PC-9 (cell line): ENCODE results near the gene EDC3. TPM values are rescaled to one million over a fixed set of nuclear protein-coding genes. Genes with fewer than 3 reads are reported as not detected.
A peak's percentile ranks its signal among the peaks of the same experiment; 100 is the strongest.

Source experiments
- BruUV-seq: library from RNA; stranded (reverse); fragments of 400-500 nt; replicated peaks from 2 replicates; lab custom pipeline; 2021; lab: Mats Ljungman, UMichigan
- CTCF ChIA-PET: fragments of 300-600 bp; sonication (Branson Sonifier 250); formaldehyde crosslinking; loops from one replicate; lab custom pipeline; 2022; ENCODE audit warnings: antibody characterized with exemption; lab: Charles Lee
- POLR2A ChIA-PET: fragments of 300-600 bp; sonication (Branson Sonifier 250); formaldehyde crosslinking; loops from one replicate; lab custom pipeline; 2022; ENCODE audit warnings: antibody characterized with exemption; ENCODE audit not compliant: unreplicated experiment; lab: Charles Lee
- DNase-seq, 2 experiments: peaks; one replicate each; pipeline versions ENCODE4 v3.0.0 to v3.0.0-alpha.2; 2015 to 2022; ENCODE audit warnings: mixed read lengths in 1 of 2
- H2AFZ ChIP-seq: fragments of 200-600 bp; sonication (generic); 2 replicates; pipeline ENCODE4 v1.8.1; 2017; ENCODE audit warnings: antibody characterized with exemption
- H3F3A ChIP-seq: fragments of 200-600 bp; sonication (generic); 2 replicates; pipeline ENCODE4 v1.8.1; 2017; ENCODE audit warnings: antibody characterized with exemption, mild to moderate bottlenecking, low read depth; ENCODE audit not compliant: insufficient read depth
- H3K27ac ChIP-seq: fragments of 200-600 bp; sonication (generic); 2 replicates; pipeline ENCODE4 v1.6.1; 2016; ENCODE audit warnings: mixed run types
- H3K27me3 ChIP-seq: fragments of 200-600 bp; sonication (generic); 2 replicates; pipeline ENCODE4 v1.6.1; 2016; ENCODE audit warnings: low read depth, mixed run types; ENCODE audit not compliant: insufficient read depth
- H3K36me3 ChIP-seq: fragments of 200-600 bp; sonication (generic); 2 replicates; pipeline ENCODE4 v1.6.1; 2016; ENCODE audit warnings: low read depth, mixed run types
- H3K4me1 ChIP-seq: fragments of 200-600 bp; sonication (generic); replicated peaks from 2 replicates; pipeline ENCODE4 v1.6.1; 2016; ENCODE audit warnings: mixed run types; ENCODE audit not compliant: insufficient read depth
- H3K4me2 ChIP-seq: fragments of 200-600 bp; sonication (generic); 2 replicates; pipeline ENCODE4 v1.6.1; 2017; ENCODE audit warnings: mixed run types
- H3K4me3 ChIP-seq: fragments of 200-600 bp; sonication (generic); 2 replicates; pipeline ENCODE4 v1.6.1; 2016; ENCODE audit warnings: mixed run types
- H3K79me2 ChIP-seq: fragments of 200-600 bp; sonication (generic); 2 replicates; pipeline ENCODE4 v1.6.1; 2017; ENCODE audit warnings: low read depth, mixed run types
- H3K9me2 ChIP-seq: fragments of 200-600 bp; sonication (generic); 2 replicates; pipeline ENCODE4 v1.8.1; 2017; ENCODE audit warnings: mild to moderate bottlenecking; ENCODE audit not compliant: insufficient read depth
- H3K9me3 ChIP-seq: fragments of 200-600 bp; sonication (generic); 2 replicates; pipeline ENCODE4 v1.8.1; 2016; ENCODE audit warnings: low read depth; ENCODE audit not compliant: insufficient read depth
- H4K20me1 ChIP-seq: fragments of 200-600 bp; sonication (generic); 2 replicates; pipeline ENCODE4 v1.8.1; 2017; ENCODE audit not compliant: insufficient read depth
- EZH2 ChIP-seq: fragments of 200-600 bp; sonication (generic); IDR thresholded peaks from 2 replicates; pipeline ENCODE4 v1.8.0; 2017; ENCODE audit warnings: antibody characterized with exemption, low read depth
- intact Hi-C: fragments of 100-400 bp; cut with micrococcal nuclease; formaldehyde crosslinking; loops from one replicate; pipeline ENCODE4 v1.10.0; 2022; ENCODE audit not compliant: unreplicated experiment
- total RNA-seq: library from RNA; stranded (reverse); gene quantifications from 2 replicates; pipeline ENCODE4 v1.2.3, GENCODE V29; 2021
- TF ChIP-seq, protein P1 (sequence below): fragments of 200-600 bp; sonication (generic); conservative IDR thresholded peaks from 2 replicates; pipeline ENCODE4 v1.6.1; 2017; ENCODE audit warnings: mixed run types, antibody characterized with exemption, mild to moderate bottlenecking, moderate library complexity

The EDC3 gene
- total RNA-seq, 1 experiment from 2014 or later = 46.3 TPM

DNA sequence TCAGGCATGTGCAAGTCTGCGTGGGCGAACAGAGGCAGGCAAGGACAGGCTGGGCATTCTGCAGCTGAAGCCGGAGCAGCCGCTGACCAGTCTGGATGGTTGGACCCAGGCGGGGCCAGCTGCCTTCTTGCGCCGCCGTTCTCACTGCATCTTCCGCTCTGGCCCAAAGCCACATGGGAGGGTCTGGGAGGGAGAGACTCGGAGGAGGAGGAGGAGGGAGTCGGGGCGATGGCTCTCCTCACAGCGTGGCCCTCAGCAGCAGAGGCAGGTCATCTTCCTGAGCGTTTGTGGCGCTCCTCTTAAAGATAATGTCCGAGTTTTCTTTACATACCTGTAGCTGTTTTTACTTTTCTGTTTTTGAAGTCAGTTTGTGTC is 74.3 kb downstream of the EDC3 start:
- H3K9me2 ChIP-seq = no peaks in the 10 kb centered on the region
- peaks cover 11% of the 10 kb centered on the region; the same call in 1 of the 2 replicates for H3K36me3 ChIP-seq
- no peaks in the 10 kb centered on the region for H3K9me3 ChIP-seq
- ChIA-PET POLR2A (no interaction called here), CTCF (interaction anchor here (0.6 to 0.7 kb wide), 3 partner anchors 57 to 329 kb away, joined by 3 to 6 read pairs (median 3); no protein-coding TSS in a partner anchor)
- H4K20me1 ChIP-seq = peaks cover 80% of the 10 kb centered on the region
- H3K79me2 ChIP-seq = peaks cover 50% of the 10 kb centered on the region
- no peaks in the 10 kb centered on the region for H3K27me3 ChIP-seq
- no peak overlapping the region for H2AFZ ChIP-seq
- no peak overlapping the region for H3K4me3 ChIP-seq
- no peak overlapping the region for H3K27ac ChIP-seq
- no peak for TF ChIP-seq EZH2
- TF ChIP-seq, protein P1, sequence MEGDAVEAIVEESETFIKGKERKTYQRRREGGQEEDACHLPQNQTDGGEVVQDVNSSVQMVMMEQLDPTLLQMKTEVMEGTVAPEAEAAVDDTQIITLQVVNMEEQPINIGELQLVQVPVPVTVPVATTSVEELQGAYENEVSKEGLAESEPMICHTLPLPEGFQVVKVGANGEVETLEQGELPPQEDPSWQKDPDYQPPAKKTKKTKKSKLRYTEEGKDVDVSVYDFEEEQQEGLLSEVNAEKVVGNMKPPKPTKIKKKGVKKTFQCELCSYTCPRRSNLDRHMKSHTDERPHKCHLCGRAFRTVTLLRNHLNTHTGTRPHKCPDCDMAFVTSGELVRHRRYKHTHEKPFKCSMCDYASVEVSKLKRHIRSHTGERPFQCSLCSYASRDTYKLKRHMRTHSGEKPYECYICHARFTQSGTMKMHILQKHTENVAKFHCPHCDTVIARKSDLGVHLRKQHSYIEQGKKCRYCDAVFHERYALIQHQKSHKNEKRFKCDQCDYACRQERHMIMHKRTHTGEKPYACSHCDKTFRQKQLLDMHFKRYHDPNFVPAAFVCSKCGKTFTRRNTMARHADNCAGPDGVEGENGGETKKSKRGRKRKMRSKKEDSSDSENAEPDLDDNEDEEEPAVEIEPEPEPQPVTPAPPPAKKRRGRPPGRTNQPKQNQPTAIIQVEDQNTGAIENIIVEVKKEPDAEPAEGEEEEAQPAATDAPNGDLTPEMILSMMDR = no peak
- H3K4me1 ChIP-seq = peaks cover 12% of the 10 kb centered on the region
- no TSS peak for BruUV-seq
- H3F3A ChIP-seq = peaks cover 7% of the 10 kb centered on the region; the same call in 1 of the 2 replicates
- peak in 1 of 2 experiments; percentile 4 for DNase-seq
- intact Hi-C loops = no loop called here
- no peak overlapping the region for H3K4me2 ChIP-seq

DNA sequence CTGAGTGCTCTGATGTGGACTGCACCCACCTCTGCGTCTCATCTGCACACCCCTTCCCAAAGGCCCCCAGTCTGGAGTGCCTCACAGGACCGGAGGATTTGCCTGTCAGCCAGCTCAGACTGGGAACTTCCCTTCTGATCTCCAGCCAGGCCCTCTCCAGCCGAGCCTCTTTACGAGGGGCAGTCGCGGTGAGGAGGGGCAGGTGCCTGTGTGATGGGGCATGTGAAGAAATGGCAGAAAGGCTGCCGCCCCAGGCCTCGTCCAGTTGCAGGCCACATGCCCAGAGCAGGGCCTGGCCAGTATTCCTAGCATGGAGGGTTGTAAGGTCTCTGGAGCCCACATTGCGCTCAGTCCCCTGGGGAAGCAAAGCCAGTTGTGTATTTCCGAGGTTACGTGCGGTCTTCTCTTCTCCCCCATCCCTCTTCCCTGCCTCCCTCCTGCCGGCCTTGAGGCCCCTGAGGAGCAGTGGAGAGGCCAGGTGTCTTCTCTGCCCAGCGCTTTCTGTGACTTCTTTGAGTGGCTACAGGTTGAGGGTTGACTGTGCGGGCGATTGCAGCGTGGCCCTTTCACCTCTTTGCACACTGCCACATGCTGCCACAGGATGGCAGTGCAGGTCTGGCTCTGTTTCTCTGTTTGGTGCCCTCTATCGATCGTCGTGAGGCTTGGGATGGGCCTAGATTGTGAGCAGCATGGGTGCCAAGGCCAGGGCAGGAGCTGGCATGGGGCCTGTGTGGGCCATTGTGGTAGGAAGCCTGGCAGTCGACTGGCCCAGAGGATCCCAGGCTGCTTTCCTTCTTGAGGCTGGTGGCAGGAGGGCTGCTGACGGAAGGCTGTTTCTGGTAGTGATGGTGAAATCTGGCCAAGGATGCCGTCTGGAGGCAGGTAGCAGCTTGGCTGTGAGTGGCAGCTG is 74.9 kb downstream of the EDC3 start:
- Histone ChIP-seq H3K9me2 (no peaks in the 10 kb centered on the region), H3K4me1 (peaks cover 12% of the 10 kb centered on the region), H3K79me2 (peaks cover 57% of the 10 kb centered on the region), H3K36me3 (peaks cover 11% of the 10 kb centered on the region; the same call in 1 of the 2 replicates), H3K9me3 (no peaks in the 10 kb centered on the region), H3K27ac (no peak overlapping the region), H3K4me3 (no peak overlapping the region), H2AFZ (no peak overlapping the region), H3K27me3 (no peaks in the 10 kb centered on the region), H4K20me1 (peaks cover 81% of the 10 kb centered on the region), H3F3A (peaks cover 12% of the 10 kb centered on the region; the same call in 1 of the 2 replicates), H3K4me2 (no peak overlapping the region)
- POLR2A ChIA-PET = no interaction called here
- intact Hi-C loops = no loop called here
- BruUV-seq = no TSS peak
- TF ChIP-seq, protein P1 = peak; percentile 82
- TF ChIP-seq EZH2 = no peak
- peak; percentile 52 to 63 for DNase-seq
- CTCF ChIA-PET = interaction anchor here (0.6 to 0.7 kb wide), 3 partner anchors 58 to 330 kb away, joined by 3 to 6 read pairs (median 3); no protein-coding TSS in a partner anchor

DNA sequence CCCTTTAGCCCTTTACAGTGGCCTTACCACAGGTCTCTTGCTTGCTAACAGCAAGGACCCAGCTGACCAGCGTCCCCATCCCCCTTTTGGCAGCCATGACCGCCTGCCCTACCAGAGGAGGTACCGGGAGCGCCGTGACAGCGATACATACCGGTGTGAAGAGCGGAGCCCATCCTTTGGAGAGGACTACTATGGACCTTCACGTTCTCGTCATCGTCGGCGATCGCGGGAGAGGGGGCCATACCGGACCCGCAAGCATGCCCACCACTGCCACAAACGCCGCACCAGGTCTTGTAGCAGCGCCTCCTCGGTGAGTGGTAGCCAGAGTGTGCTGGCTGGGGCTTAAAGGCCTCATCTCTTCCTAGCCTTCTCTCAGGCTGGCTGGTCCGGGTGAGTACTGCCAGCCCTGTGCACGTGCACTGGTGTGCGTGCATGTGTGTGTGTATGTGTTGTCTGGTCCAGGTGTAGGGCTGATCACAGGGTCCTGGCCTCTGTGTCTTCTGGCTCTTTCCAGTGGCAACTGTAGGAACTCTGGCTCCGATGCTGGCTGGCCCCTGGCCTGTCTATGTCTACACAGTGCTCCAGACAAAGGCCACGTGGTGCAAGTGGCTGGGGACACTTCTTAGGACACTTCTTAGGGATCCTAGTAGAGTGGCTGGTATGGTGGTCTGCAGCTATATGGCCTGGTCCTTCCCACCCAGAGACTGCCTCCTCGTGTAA is 75.7 kb downstream of the EDC3 start:
- no peaks in the 10 kb centered on the region for H3K27me3 ChIP-seq
- no peak overlapping the region for H3K27ac ChIP-seq
- H3K4me1 ChIP-seq = peaks cover 12% of the 10 kb centered on the region
- H3K36me3 ChIP-seq = peaks cover 7% of the 10 kb centered on the region; the same call in 1 of the 2 replicates
- no peak overlapping the region for H3K4me3 ChIP-seq
- TF ChIP-seq EZH2 = no peak
- TF ChIP-seq, protein P1 = no peak
- H3F3A ChIP-seq = peaks cover 14% of the 10 kb centered on the region; the same call in 1 of the 2 replicates
- H3K4me2 ChIP-seq = no peak overlapping the region
- CTCF ChIA-PET = no interaction called here
- intact Hi-C loops = loop anchor here (5.0 kb wide), 1 partner anchor 243 kb away; no protein-coding TSS in a partner anchor
- no peak overlapping the region for H2AFZ ChIP-seq
- peaks cover 60% of the 10 kb centered on the region for H3K79me2 ChIP-seq
- BruUV-seq = no TSS peak
- no peaks in the 10 kb centered on the region for H3K9me2 ChIP-seq
- no peaks in the 10 kb centered on the region for H3K9me3 ChIP-seq
- peaks cover 81% of the 10 kb centered on the region for H4K20me1 ChIP-seq
- POLR2A ChIA-PET = no interaction called here
- DNase-seq = no peak
